ENCODE data around the gene DENND6B. TPM values are rescaled to one million over a fixed set of nuclear protein-coding genes. Genes with fewer than 3 reads are reported as not detected.

Gene DENND6B
- total RNA-seq, 2 donors from 2014 or later, result 9.6 to 19.6 TPM

GRCh38 chr22:50317674-50318073 lies 9.1 kb downstream of the DENND6B start:
- H3K4me1 ChIP-seq (replicated peaks), result no peaks in the 10 kb centered on the region
- DNase-seq (ENCODE audit: low spot score), result no peak
- no peaks in the 10 kb centered on the region for H3K36me3 ChIP-seq
- no peak overlapping the region for H3K4me3 ChIP-seq
- 90% methylated on average over 4 of the region's 7 CpGs for WGBS
- no peaks in the 10 kb centered on the region for H3K9me3 ChIP-seq
- TF ChIP-seq CTCF (IDR thresholded peaks at IDR 0.05), result no peak
- no peak for TF ChIP-seq POLR2A (IDR thresholded peaks at IDR 0.05)
- no peak for TF ChIP-seq POLR2AphosphoS5 (IDR thresholded peaks at IDR 0.05)
- no peaks in the 10 kb centered on the region for H3K27me3 ChIP-seq (replicated peaks; ENCODE audit: insufficient read depth)
- H3K27ac ChIP-seq, result no peak overlapping the region
- intact Hi-C loops (cut with DNase I), result no loop called here

GRCh38 chr22:50317178-50317577 lies 9.6 kb downstream of the DENND6B start:
- Histone ChIP-seq H3K4me1 (replicated peaks) (no peaks in the 10 kb centered on the region), H3K36me3 (no peaks in the 10 kb centered on the region), H3K27me3 (replicated peaks; ENCODE audit: insufficient read depth) (no peaks in the 10 kb centered on the region), H3K27ac (no peak overlapping the region), H3K4me3 (no peak overlapping the region), H3K9me3 (no peaks in the 10 kb centered on the region)
- TF ChIP-seq POLR2A (IDR thresholded peaks at IDR 0.05) (no peak), CTCF (IDR thresholded peaks at IDR 0.05) (no peak), POLR2AphosphoS5 (IDR thresholded peaks at IDR 0.05) (no peak)
- DNase-seq (ENCODE audit: low spot score), result no peak
- intact Hi-C loops (cut with DNase I), result no loop called here
- WGBS, result 78% methylated on average over 9 of the region's 9 CpGs

GRCh38 chr22:50316114-50317065 lies 10.4 kb downstream of the DENND6B start:
- no peaks in the 10 kb centered on the region for H3K9me3 ChIP-seq
- no peaks in the 10 kb centered on the region for H3K36me3 ChIP-seq
- H3K4me1 ChIP-seq (replicated peaks), result no peaks in the 10 kb centered on the region
- no peak for DNase-seq (ENCODE audit: low spot score)
- no peak overlapping the region for H3K4me3 ChIP-seq
- H3K27me3 ChIP-seq (replicated peaks; ENCODE audit: insufficient read depth), result no peaks in the 10 kb centered on the region
- H3K27ac ChIP-seq, result no peak overlapping the region
- WGBS, result 91% methylated on average over 28 of the region's 45 CpGs
- TF ChIP-seq POLR2A (IDR thresholded peaks at IDR 0.05), result no peak
- no peak for TF ChIP-seq CTCF (IDR thresholded peaks at IDR 0.05)
- TF ChIP-seq POLR2AphosphoS5 (IDR thresholded peaks at IDR 0.05), result no peak
- intact Hi-C loops (cut with DNase I), result no loop called here

GRCh38 chr22:50315289-50316113 lies 11.3 kb downstream of the DENND6B start:
- TF ChIP-seq POLR2AphosphoS5 (IDR thresholded peaks at IDR 0.05) (no peak), CTCF (IDR thresholded peaks at IDR 0.05) (no peak), POLR2A (IDR thresholded peaks at IDR 0.05) (no peak)

More at GRCh38 chr22:50315289-50316113, 11.3 kb downstream of the DENND6B start:
- no peak for DNase-seq (ENCODE audit: low spot score)
- Histone ChIP-seq H3K36me3 (no peaks in the 10 kb centered on the region), H3K4me3 (no peak overlapping the region), H3K27ac (no peak overlapping the region), H3K27me3 (replicated peaks; ENCODE audit: insufficient read depth) (no peaks in the 10 kb centered on the region), H3K9me3 (no peaks in the 10 kb centered on the region), H3K4me1 (replicated peaks) (no peaks in the 10 kb centered on the region)
- 92% methylated on average over 18 of the region's 18 CpGs for WGBS
- intact Hi-C loops (cut with DNase I), result no loop called here
